ENCODE data around the gene UQCR11. TPM values are rescaled to one million over a fixed set of nuclear protein-coding genes. Genes with fewer than 3 reads are reported as not detected.

UQCR11 gene
- total and polyA plus RNA-seq, 2 experiments from 2014 or later: 49.3 to 669 TPM

GRCh38 chr19:1616875-1617274 is 11.6 kb upstream of the UQCR11 start:
- H2AFZ ChIP-seq: no peak overlapping the region
- H3K27ac ChIP-seq: no peak overlapping the region
- H3K4me3 ChIP-seq: no peak overlapping the region
- H3K4me1 ChIP-seq (ENCODE audit: insufficient read depth): no peaks in the 10 kb centered on the region
- no peaks in the 10 kb centered on the region for H3K9me2 ChIP-seq (ENCODE audit: insufficient read depth)
- H3K4me2 ChIP-seq (ENCODE audit: unreplicated experiment): no peak overlapping the region
- H3K79me2 ChIP-seq (ENCODE audit: insufficient read depth): no peaks in the 10 kb centered on the region
- H3K9ac ChIP-seq: no peak overlapping the region
- DNase-seq: no peak
- no peaks in the 10 kb centered on the region for H4K20me1 ChIP-seq (ENCODE audit: insufficient read depth)
- H3K9me3 ChIP-seq (ENCODE audit: low read depth): no peaks in the 10 kb centered on the region
- no peaks in the 10 kb centered on the region for H3F3A ChIP-seq (ENCODE audit: insufficient read depth)
- WGBS, 2 experiments (ENCODE audit: low coverage in 1 of 2, low lambda C conversion rate in 2 of 2, missing lambda C conversion rate in 2 of 2): 75 to 82% methylated on average over 4 of the region's 4 CpGs
- in situ Hi-C loops (cut with MboI): no loop called here
- no peak for TF ChIP-seq EZH2 (IDR thresholded peaks at IDR 0.05; ENCODE audit: insufficient read depth, poor library complexity, severe bottlenecking)
- no peak for TF ChIP-seq EZH2phosphoT487 (IDR thresholded peaks at IDR 0.05; ENCODE audit: insufficient read depth, low read depth)
- H3K36me3 ChIP-seq (ENCODE audit: low read depth): peaks cover 5% of the 10 kb centered on the region; the same call in 1 of the 2 replicates
- H3K27me3 ChIP-seq (replicated peaks; ENCODE audit: insufficient read depth): no peaks in the 10 kb centered on the region

- no peak overlapping the region for H3K4me3 ChIP-seq
- no peak overlapping the region for H3K27ac ChIP-seq
- no peaks in the 10 kb centered on the region for H3K79me2 ChIP-seq (ENCODE audit: insufficient read depth)
- DNase-seq: no peak
- H3K9me3 ChIP-seq (ENCODE audit: low read depth): no peaks in the 10 kb centered on the region
- no peak overlapping the region for H2AFZ ChIP-seq
- H3K4me1 ChIP-seq (ENCODE audit: insufficient read depth): no peaks in the 10 kb centered on the region
- no peaks in the 10 kb centered on the region for H3F3A ChIP-seq (ENCODE audit: insufficient read depth)
- H3K36me3 ChIP-seq (ENCODE audit: low read depth): peaks cover 5% of the 10 kb centered on the region; the same call in 1 of the 2 replicates
- in situ Hi-C loops (cut with MboI): no loop called here
- no peak overlapping the region for H3K4me2 ChIP-seq (ENCODE audit: unreplicated experiment)
- H4K20me1 ChIP-seq (ENCODE audit: insufficient read depth): no peaks in the 10 kb centered on the region
- TF ChIP-seq EZH2 (IDR thresholded peaks at IDR 0.05; ENCODE audit: insufficient read depth, poor library complexity, severe bottlenecking): no peak
- no peak for TF ChIP-seq EZH2phosphoT487 (IDR thresholded peaks at IDR 0.05; ENCODE audit: insufficient read depth, low read depth)
- H3K27me3 ChIP-seq (replicated peaks; ENCODE audit: insufficient read depth): no peaks in the 10 kb centered on the region
- H3K9ac ChIP-seq: no peak overlapping the region
- no peaks in the 10 kb centered on the region for H3K9me2 ChIP-seq (ENCODE audit: insufficient read depth)
- 79 to 82% methylated on average over 8 of the region's 8 CpGs for WGBS, 2 experiments (ENCODE audit: low coverage in 1 of 2, low lambda C conversion rate in 2 of 2, missing lambda C conversion rate in 2 of 2)
Observed at GRCh38 chr19:1616396-1616795, 11.1 kb upstream of the UQCR11 start.

- H3K4me2 ChIP-seq (ENCODE audit: unreplicated experiment): no peak overlapping the region
- H4K20me1 ChIP-seq (ENCODE audit: insufficient read depth): no peaks in the 10 kb centered on the region
- H3F3A ChIP-seq (ENCODE audit: insufficient read depth): no peaks in the 10 kb centered on the region
- H3K9me2 ChIP-seq (ENCODE audit: insufficient read depth): no peaks in the 10 kb centered on the region
- no peak overlapping the region for H3K9ac ChIP-seq
- no peak for TF ChIP-seq EZH2phosphoT487 (IDR thresholded peaks at IDR 0.05; ENCODE audit: insufficient read depth, low read depth)
- no peak for TF ChIP-seq EZH2 (IDR thresholded peaks at IDR 0.05; ENCODE audit: insufficient read depth, poor library complexity, severe bottlenecking)
- peaks cover 5% of the 10 kb centered on the region; the same call in 1 of the 2 replicates for H3K36me3 ChIP-seq (ENCODE audit: low read depth)
- H2AFZ ChIP-seq: no peak overlapping the region
- in situ Hi-C loops (cut with MboI): no loop called here
- H3K4me3 ChIP-seq: no peak overlapping the region
- no peaks in the 10 kb centered on the region for H3K4me1 ChIP-seq (ENCODE audit: insufficient read depth)
- no peaks in the 10 kb centered on the region for H3K27me3 ChIP-seq (replicated peaks; ENCODE audit: insufficient read depth)
- DNase-seq: no peak
- WGBS, 2 experiments (ENCODE audit: low coverage in 1 of 2, low lambda C conversion rate in 2 of 2, missing lambda C conversion rate in 2 of 2): 88 to 89% methylated on average over 14 to 41 of the region's 41 CpGs
- H3K79me2 ChIP-seq (ENCODE audit: insufficient read depth): no peaks in the 10 kb centered on the region
- H3K9me3 ChIP-seq (ENCODE audit: low read depth): no peaks in the 10 kb centered on the region
- no peak overlapping the region for H3K27ac ChIP-seq
Observed at GRCh38 chr19:1615156-1615765, 10.0 kb upstream of the UQCR11 start.

- peaks cover 5% of the 10 kb centered on the region; the same call in 1 of the 2 replicates for H3K36me3 ChIP-seq (ENCODE audit: low read depth)
- no peak overlapping the region for H3K27ac ChIP-seq
- H3K4me2 ChIP-seq (ENCODE audit: unreplicated experiment): no peak overlapping the region
- no peak overlapping the region for H2AFZ ChIP-seq
- 93 to 95% methylated on average over 23 to 32 of the region's 32 CpGs for WGBS, 2 experiments (ENCODE audit: low coverage in 1 of 2, low lambda C conversion rate in 2 of 2, missing lambda C conversion rate in 2 of 2)
- no peaks in the 10 kb centered on the region for H3F3A ChIP-seq (ENCODE audit: insufficient read depth)
- H3K9ac ChIP-seq: no peak overlapping the region
- no peaks in the 10 kb centered on the region for H4K20me1 ChIP-seq (ENCODE audit: insufficient read depth)
- H3K9me3 ChIP-seq (ENCODE audit: low read depth): no peaks in the 10 kb centered on the region
- H3K9me2 ChIP-seq (ENCODE audit: insufficient read depth): no peaks in the 10 kb centered on the region
- no peaks in the 10 kb centered on the region for H3K4me1 ChIP-seq (ENCODE audit: insufficient read depth)
- no peak for DNase-seq
- no peak overlapping the region for H3K4me3 ChIP-seq
- H3K27me3 ChIP-seq (replicated peaks; ENCODE audit: insufficient read depth): no peaks in the 10 kb centered on the region
- in situ Hi-C loops (cut with MboI): no loop called here
- TF ChIP-seq EZH2phosphoT487 (IDR thresholded peaks at IDR 0.05; ENCODE audit: insufficient read depth, low read depth) (no peak), EZH2 (IDR thresholded peaks at IDR 0.05; ENCODE audit: insufficient read depth, poor library complexity, severe bottlenecking) (no peak)
- no peaks in the 10 kb centered on the region for H3K79me2 ChIP-seq (ENCODE audit: insufficient read depth)
Observed at GRCh38 chr19:1613808-1614570, 8.7 kb upstream of the UQCR11 start.
